ES-I3 (cell line): Measurements from ENCODE around the gene HEBP1.
"Not testable (repeated sequence)": the region's sequence is repeated elsewhere in the genome, so short reads cannot be mapped to it uniquely, and the experiment has no call there.

ENCODE experiments used
- H3K36me3 ChIP-seq: 2 replicates; pipeline ENCODE4 v1.6.1; 2013; ENCODE audit warnings: mild to moderate bottlenecking, low read length, control low read depth, moderate library complexity; ENCODE audit not compliant: insufficient read depth
- H3K4me1 ChIP-seq: 2 replicates; pipeline ENCODE4 v1.6.1; 2013; ENCODE audit warnings: mild to moderate bottlenecking, control low read depth, low read length; ENCODE audit not compliant: insufficient read depth
- H3K9ac ChIP-seq: 2 replicates; pipeline ENCODE4 v1.6.1; 2013; ENCODE audit warnings: low read depth, mild to moderate bottlenecking, low read length, moderate library complexity
- H3K9me3 ChIP-seq: 2 replicates; pipeline ENCODE4 v1.6.1; 2013; ENCODE audit warnings: mild to moderate bottlenecking, low read length, moderate library complexity; ENCODE audit not compliant: control insufficient read depth, insufficient read depth

The HEBP1 gene

GRCh38 chr12:12999959-13000615 is at the start of gene HEBP1:
Gene HEBP1, minus strand, starts transcription at chr12:13000265. Its CDS starts 151 bp downstream, at chr12:13000114.
- no peaks in the 10 kb centered on the region for H3K9me3 ChIP-seq
- H3K4me1 ChIP-seq = peaks cover 2% of the 10 kb centered on the region; the same call in 1 of the 2 replicates
- H3K9ac ChIP-seq = peak within 1 kb of the TSS; percentile 76
- no peaks in the 10 kb centered on the region for H3K36me3 ChIP-seq

GRCh38 chr12:13049816-13050215 is 49.8 kb upstream of the HEBP1 start:
- Histone ChIP-seq H3K9me3 (peaks cover 10% of the 10 kb centered on the region), H3K36me3 (no peaks in the 10 kb centered on the region), H3K4me1 (peaks cover 5% of the 10 kb centered on the region; the same call in 1 of the 2 replicates), H3K9ac (no peak overlapping the region)

GRCh38 chr12:13046964-13047363 is 46.9 kb upstream of the HEBP1 start:
- no peaks in the 10 kb centered on the region for H3K36me3 ChIP-seq
- no peak overlapping the region for H3K9ac ChIP-seq
- H3K4me1 ChIP-seq = peaks cover 5% of the 10 kb centered on the region; the same call in 1 of the 2 replicates
- H3K9me3 ChIP-seq = no peaks in the 10 kb centered on the region

- no peaks in the 10 kb centered on the region for H3K36me3 ChIP-seq
- H3K4me1 ChIP-seq = peaks cover 5% of the 10 kb centered on the region; the same call in 1 of the 2 replicates
- H3K9me3 ChIP-seq = no peaks in the 10 kb centered on the region
- no peak overlapping the region for H3K9ac ChIP-seq
Observed at GRCh38 chr12:13045816-13046215, 45.8 kb upstream of the HEBP1 start.

- Histone ChIP-seq H3K9ac (peak overlapping the region; percentile 80), H3K36me3 (no peaks in the 10 kb centered on the region), H3K4me1 (peaks cover 5% of the 10 kb centered on the region; the same call in 1 of the 2 replicates), H3K9me3 (no peaks in the 10 kb centered on the region)
Observed at GRCh38 chr12:13044906-13045299, 44.8 kb upstream of the HEBP1 start.

- H3K9ac ChIP-seq = peak within 1 kb of the TSS; percentile 80
- no peaks in the 10 kb centered on the region for H3K36me3 ChIP-seq
- peaks cover 5% of the 10 kb centered on the region; the same call in 1 of the 2 replicates for H3K4me1 ChIP-seq
- H3K9me3 ChIP-seq = no peaks in the 10 kb centered on the region
Observed at GRCh38 chr12:13044002-13044905, 44.2 kb upstream of the HEBP1 start, which contains the start of gene FAM234B. Gene FAM234B, plus strand, starts transcription at chr12:13044381. Its CDS starts 23 bp downstream, at chr12:13044404.

GRCh38 chr12:13042666-13043230 is 42.7 kb upstream of the HEBP1 start:
- Histone ChIP-seq H3K4me1 (peaks cover 5% of the 10 kb centered on the region; the same call in 1 of the 2 replicates), H3K9ac (no peak overlapping the region), H3K9me3 (no peaks in the 10 kb centered on the region), H3K36me3 (no peaks in the 10 kb centered on the region)

GRCh38 chr12:13041224-13041623 is 41.2 kb upstream of the HEBP1 start:
- Histone ChIP-seq H3K9me3 (no peaks in the 10 kb centered on the region), H3K9ac (no peak overlapping the region), H3K4me1 (peaks cover 5% of the 10 kb centered on the region; the same call in 1 of the 2 replicates), H3K36me3 (no peaks in the 10 kb centered on the region)

- Histone ChIP-seq H3K36me3 (no peaks in the 10 kb centered on the region), H3K4me1 (no peaks in the 10 kb centered on the region), H3K9me3 (no peaks in the 10 kb centered on the region), H3K9ac (no peak overlapping the region)
Observed at GRCh38 chr12:13039328-13039956, 39.4 kb upstream of the HEBP1 start.

GRCh38 chr12:13038491-13039161 is 38.6 kb upstream of the HEBP1 start:
- Histone ChIP-seq H3K36me3 (no peaks in the 10 kb centered on the region), H3K9me3 (no peaks in the 10 kb centered on the region), H3K4me1 (no peaks in the 10 kb centered on the region), H3K9ac (no peak overlapping the region)

GRCh38 chr12:13036881-13037280 is 36.8 kb upstream of the HEBP1 start:
- Histone ChIP-seq H3K4me1 (no peaks in the 10 kb centered on the region), H3K9me3 (no peaks in the 10 kb centered on the region), H3K9ac (no peak overlapping the region), H3K36me3 (no peaks in the 10 kb centered on the region)

- not testable (repeated sequence) for H3K36me3 ChIP-seq, H3K4me1 ChIP-seq, H3K9me3 ChIP-seq, H3K9ac ChIP-seq
Observed at GRCh38 chr12:13035335-13035734, 35.3 kb upstream of the HEBP1 start.

- Histone ChIP-seq H3K4me1 (no peaks in the 10 kb centered on the region), H3K9me3 (no peaks in the 10 kb centered on the region), H3K36me3 (no peaks in the 10 kb centered on the region), H3K9ac (no peak overlapping the region)
Observed at GRCh38 chr12:13033476-13033875, 33.4 kb upstream of the HEBP1 start.

GRCh38 chr12:13032164-13032563 is 32.1 kb upstream of the HEBP1 start:
- no peak overlapping the region for H3K9ac ChIP-seq
- H3K4me1 ChIP-seq = no peaks in the 10 kb centered on the region
- no peaks in the 10 kb centered on the region for H3K9me3 ChIP-seq
- no peaks in the 10 kb centered on the region for H3K36me3 ChIP-seq
